AG09319 (cell line): ENCODE measurements around the gene TIAM2.

Source experiments
- DNase-seq: peaks from one replicate; pipeline ENCODE4 v3.0.0-alpha.2; 2010; ENCODE audit warnings: low read depth; ENCODE audit errors: extremely low read depth
- TF ChIP-seq, protein P1 (sequence below): IDR thresholded peaks from 2 replicates; pipeline ENCODE4 v1.5.1; 2011; ENCODE audit warnings: low read depth, mild to moderate bottlenecking, inconsistent platforms, low read length, moderate library complexity

TIAM2 gene

GRCh38 chr6:154995254-154996015, at the start of gene TIAM2:
Gene TIAM2 (plus strand): TSS chr6:154995315. CDS start chr6:155129224, 133,909 bp downstream.
- DNase-seq = no peak
- TF ChIP-seq, protein P1, sequence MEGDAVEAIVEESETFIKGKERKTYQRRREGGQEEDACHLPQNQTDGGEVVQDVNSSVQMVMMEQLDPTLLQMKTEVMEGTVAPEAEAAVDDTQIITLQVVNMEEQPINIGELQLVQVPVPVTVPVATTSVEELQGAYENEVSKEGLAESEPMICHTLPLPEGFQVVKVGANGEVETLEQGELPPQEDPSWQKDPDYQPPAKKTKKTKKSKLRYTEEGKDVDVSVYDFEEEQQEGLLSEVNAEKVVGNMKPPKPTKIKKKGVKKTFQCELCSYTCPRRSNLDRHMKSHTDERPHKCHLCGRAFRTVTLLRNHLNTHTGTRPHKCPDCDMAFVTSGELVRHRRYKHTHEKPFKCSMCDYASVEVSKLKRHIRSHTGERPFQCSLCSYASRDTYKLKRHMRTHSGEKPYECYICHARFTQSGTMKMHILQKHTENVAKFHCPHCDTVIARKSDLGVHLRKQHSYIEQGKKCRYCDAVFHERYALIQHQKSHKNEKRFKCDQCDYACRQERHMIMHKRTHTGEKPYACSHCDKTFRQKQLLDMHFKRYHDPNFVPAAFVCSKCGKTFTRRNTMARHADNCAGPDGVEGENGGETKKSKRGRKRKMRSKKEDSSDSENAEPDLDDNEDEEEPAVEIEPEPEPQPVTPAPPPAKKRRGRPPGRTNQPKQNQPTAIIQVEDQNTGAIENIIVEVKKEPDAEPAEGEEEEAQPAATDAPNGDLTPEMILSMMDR = no peak

DNA sequence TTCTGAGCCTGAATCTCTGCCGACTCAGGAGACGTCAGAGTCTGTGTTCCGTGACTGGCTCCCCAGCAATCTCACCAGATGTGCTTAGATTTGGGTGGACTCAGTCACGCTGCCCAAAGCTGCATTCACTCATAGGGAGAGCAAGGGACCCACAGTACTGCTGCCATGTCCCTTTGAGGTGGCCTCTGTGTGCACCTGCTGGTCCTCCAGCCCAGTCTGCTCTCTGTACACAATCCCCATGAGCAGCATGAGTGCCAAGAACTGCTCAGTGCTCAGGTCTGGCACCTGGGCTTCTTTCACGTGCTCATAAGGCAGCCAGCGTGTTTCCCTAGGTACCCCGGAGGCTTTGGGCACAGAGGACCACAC, 44.2 kb upstream of the TIAM2 start:
- TF ChIP-seq, protein P1 = no peak
- DNase-seq = no peak

DNA sequence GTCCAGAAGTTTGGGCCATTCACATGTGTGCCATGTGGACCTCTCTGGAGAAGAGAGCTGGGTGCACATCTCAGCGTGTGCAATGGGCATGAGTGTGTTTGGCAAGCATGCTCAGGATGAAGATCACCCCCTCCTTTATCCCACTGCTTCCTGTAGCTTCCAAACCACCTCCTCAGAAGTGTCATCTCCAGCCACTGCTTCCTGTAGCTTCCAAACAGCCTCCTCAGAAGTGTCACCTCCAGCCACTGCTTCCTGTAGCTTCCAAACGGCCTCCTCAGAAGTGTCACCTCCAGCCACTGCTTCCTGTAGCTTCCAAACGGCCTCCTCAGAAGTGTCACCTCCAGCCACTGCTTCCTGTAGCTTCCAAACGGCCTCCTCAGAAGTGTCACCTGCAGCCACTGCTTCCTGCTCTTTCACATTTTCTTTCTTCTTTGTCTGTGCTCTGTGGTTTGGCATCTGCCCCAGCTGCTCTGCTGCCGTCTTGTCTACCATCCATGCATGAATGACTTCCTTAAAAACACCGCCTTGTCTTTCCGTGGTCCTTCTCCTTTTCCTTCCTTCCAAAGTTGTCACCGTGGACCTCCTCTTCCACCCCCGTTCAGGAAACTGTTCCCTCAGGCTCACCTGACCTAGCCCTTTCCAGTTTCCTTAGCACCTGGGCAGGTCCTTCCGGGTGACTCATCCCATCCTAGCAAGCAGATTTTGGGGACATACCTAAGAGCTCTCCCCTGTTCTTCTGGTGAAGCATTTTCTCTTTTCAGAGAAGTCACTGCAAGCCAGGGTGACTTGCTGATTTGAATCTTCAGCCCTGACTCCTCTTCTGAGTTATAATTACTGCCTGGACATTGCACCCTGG, 43.5 kb upstream of the TIAM2 start:
- TF ChIP-seq, protein P1 = no peak
- no peak for DNase-seq

DNA sequence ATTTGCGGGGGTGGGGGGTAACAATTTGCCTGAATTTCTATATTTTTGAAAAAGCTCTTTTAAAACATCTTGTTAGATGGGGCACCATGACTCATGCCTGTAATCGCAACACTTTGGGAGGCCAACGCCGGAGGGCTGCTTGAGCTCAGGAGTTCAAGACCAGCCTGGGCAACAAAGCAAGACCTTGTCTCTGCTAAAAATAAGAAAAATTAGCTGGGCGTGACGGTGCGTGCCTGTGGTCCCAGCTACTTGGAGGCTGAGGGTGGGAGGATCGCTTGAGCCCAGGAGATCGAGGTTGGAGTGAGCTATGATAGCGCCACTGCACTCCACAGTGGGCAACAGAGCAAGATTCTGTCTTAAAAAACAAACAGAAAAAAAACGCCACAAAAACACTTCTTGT, 41.5 kb upstream of the TIAM2 start:
- TF ChIP-seq, protein P1 = no peak
- no peak for DNase-seq

GRCh38 chr6:154954347-154954746, 40.8 kb upstream of the TIAM2 start:
- TF ChIP-seq, protein P1 = no peak
- DNase-seq = no peak

DNA sequence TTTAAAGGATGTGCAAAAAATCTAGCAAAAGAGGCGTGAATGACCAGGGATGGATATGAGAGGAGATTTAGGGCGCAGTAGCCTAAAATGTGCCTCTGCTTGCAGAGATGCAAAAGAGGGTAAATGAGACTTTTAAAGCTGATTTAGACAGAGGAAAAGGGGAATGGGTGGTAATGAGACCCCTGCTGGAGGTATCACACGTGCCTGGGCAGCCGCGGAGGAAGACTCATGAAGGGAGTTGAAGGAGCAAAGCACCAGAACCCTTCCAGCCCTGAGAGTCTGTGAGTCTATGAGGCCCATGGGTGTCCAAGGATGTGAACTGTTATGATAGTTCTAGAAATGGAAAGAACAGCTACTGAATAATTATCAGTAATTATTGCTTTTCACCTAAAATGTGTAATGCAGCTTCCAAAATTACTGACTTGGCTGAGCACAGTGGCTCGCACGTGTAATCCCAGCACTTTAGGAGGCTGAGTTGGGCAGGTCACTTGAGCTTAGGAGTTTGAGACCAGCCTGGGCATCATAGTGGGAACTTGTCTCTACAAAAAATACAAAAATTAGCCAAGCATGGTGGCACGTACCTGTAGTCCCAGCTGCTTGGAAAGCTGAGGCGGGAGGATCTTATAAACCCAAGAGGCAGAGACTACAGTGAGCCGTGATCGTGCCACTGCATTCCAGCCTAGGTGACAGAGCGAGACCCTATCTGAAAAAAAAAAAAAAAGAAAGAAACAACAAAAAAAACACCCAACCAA, 38.2 kb upstream of the TIAM2 start:
- no peak for DNase-seq

More for the DNA sequence above, 38.2 kb upstream of the TIAM2 start:
- TF ChIP-seq, protein P1 = no peak
